ENCODE results near the gene CCDC92B.
"Not testable (repeated sequence)": the region's sequence is repeated elsewhere in the genome, so short reads cannot be mapped to it uniquely, and the experiment has no call there.

DNA sequence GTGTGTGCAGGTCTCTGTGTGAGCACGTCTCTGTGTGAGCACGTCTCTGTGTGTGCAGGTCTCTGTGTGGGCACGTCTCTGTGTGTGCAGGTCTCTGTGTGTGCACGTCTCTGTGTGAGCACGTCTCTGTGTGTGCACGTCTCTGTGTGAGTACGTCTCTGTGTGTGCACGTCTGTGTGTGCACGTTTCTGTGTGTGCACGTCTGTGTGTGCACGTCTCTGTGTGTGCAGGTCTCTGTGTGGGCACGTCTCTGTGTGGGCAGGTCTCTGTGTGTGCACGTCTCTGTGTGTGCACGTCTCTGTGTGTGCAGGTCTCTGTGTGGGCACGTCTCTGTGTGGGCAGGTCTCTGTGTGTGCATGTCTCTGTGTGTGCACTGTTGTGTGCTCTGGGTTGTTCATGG lies 32.1 kb upstream of the CCDC92B start:
- TF ChIP-seq, protein P1, sequence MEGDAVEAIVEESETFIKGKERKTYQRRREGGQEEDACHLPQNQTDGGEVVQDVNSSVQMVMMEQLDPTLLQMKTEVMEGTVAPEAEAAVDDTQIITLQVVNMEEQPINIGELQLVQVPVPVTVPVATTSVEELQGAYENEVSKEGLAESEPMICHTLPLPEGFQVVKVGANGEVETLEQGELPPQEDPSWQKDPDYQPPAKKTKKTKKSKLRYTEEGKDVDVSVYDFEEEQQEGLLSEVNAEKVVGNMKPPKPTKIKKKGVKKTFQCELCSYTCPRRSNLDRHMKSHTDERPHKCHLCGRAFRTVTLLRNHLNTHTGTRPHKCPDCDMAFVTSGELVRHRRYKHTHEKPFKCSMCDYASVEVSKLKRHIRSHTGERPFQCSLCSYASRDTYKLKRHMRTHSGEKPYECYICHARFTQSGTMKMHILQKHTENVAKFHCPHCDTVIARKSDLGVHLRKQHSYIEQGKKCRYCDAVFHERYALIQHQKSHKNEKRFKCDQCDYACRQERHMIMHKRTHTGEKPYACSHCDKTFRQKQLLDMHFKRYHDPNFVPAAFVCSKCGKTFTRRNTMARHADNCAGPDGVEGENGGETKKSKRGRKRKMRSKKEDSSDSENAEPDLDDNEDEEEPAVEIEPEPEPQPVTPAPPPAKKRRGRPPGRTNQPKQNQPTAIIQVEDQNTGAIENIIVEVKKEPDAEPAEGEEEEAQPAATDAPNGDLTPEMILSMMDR (IDR thresholded peaks at IDR 0.05; ENCODE audit: low read depth, low read length, poor library complexity, severe bottlenecking) = not testable (repeated sequence)
- TF ChIP-seq EZH2phosphoT487 (IDR thresholded peaks at IDR 0.05; ENCODE audit: borderline replicate concordance, low read length) = not testable (repeated sequence)

Measured in DOHH2 (cell line).